SK-N-SH (cell line): ENCODE data around the gene KLF15. TPM values are rescaled to one million over a fixed set of nuclear protein-coding genes. Genes with fewer than 3 reads are reported as not detected.
"Not testable (repeated sequence)": the region's sequence is repeated elsewhere in the genome, so short reads cannot be mapped to it uniquely, and the experiment has no call there.

Experiments used
- CTCF ChIA-PET: fragments of 300-600, 350-600 bp; formaldehyde crosslinking; extraction: SDS; loops from one replicate; lab custom pipeline; 2021; lab: Yijun Ruan, JAX
- POLR2A ChIA-PET: fragments of 350-600 bp; sonication (Branson Sonifier 250); formaldehyde crosslinking; extraction: SDS; loops from one replicate; lab custom pipeline; 2020; ENCODE audit warnings: antibody characterized with exemption, inconsistent platforms; lab: Yijun Ruan, JAX
- DNase-seq: peaks from one replicate; pipeline ENCODE4 v3.0.0; 2012
- H2AFZ ChIP-seq: fragments of 200-600 bp; sonication (generic); 2 replicates; pipeline ENCODE4 v1.8.1; 2016; ENCODE audit warnings: antibody characterized with exemption, mild to moderate bottlenecking, low read depth
- H3F3A ChIP-seq: fragments of 200-600 bp; sonication (generic); replicated peaks from 2 replicates; pipeline ENCODE3; 2016; ENCODE audit warnings: antibody characterized with exemption, mild to moderate bottlenecking; ENCODE audit not compliant: insufficient read depth
- H3K27ac ChIP-seq, 2 experiments: fragments of 200-500 bp in 1 of 2; fragments of 200-600 bp in 1 of 2; sonication (Bioruptor generic) in 1 of 2; sonication (generic), shearing (Covaris generic) in 1 of 2; 2 replicates each; pipeline versions ENCODE4 v1.5.1 to v1.6.1; 2014 to 2016; ENCODE audit warnings: low read depth in 2 of 2, inconsistent platforms in 1 of 2, low read length in 1 of 2, mild to moderate bottlenecking in 1 of 2, mixed read lengths in 1 of 2
- H3K27me3 ChIP-seq: fragments of 200-600 bp; sonication (generic), shearing (Covaris generic); 2 replicates; pipeline ENCODE4 v1.6.1; 2016; ENCODE audit warnings: mixed run types; ENCODE audit not compliant: insufficient read depth
- H3K36me3 ChIP-seq, 2 experiments: fragments of 200-500 bp in 1 of 2; fragments of 200-600 bp in 1 of 2; sonication (Bioruptor generic) in 1 of 2; sonication (generic) in 1 of 2; replicated peaks in 1 of 2; 2 replicates each; pipeline versions ENCODE3 to v1.5.1; 2014 to 2016; ENCODE audit warnings: low read length in 1 of 2, mild to moderate bottlenecking in 1 of 2; ENCODE audit not compliant: insufficient read depth in 2 of 2, control insufficient read depth in 1 of 2
- H3K4me1 ChIP-seq, 2 experiments: fragments of 200-500 bp in 1 of 2; fragments of 200-600 bp in 1 of 2; sonication (Bioruptor generic) in 1 of 2; sonication (generic), shearing (Covaris generic) in 1 of 2; 2 replicates each; pipeline versions ENCODE4 v1.5.1 to v1.6.1; 2014 to 2016; ENCODE audit warnings: low read depth in 1 of 2, low read length in 1 of 2, mixed run types in 1 of 2; ENCODE audit not compliant: insufficient read depth in 2 of 2, control insufficient read depth in 1 of 2
- H3K4me2 ChIP-seq: fragments of 200-600 bp; sonication (generic), shearing (Covaris generic); 2 replicates; pipeline ENCODE4 v1.6.1; 2017; ENCODE audit warnings: mixed run types
- H3K4me3 ChIP-seq, 2 experiments: fragments of 200-500 bp in 1 of 2; fragments of 200-600 bp in 1 of 2; sonication (Bioruptor generic) in 1 of 2; sonication (generic), shearing (Covaris generic) in 1 of 2; 2 replicates each; pipeline versions ENCODE4 v1.5.1 to v1.8.1; 2014 to 2016; ENCODE audit warnings: low read depth in 2 of 2, inconsistent platforms in 1 of 2, low read length in 1 of 2, mild to moderate bottlenecking in 1 of 2, mixed read lengths in 1 of 2, moderate library complexity in 1 of 2
- H3K79me2 ChIP-seq: fragments of 200-600 bp; sonication (generic); 2 replicates; pipeline ENCODE4 v1.8.1; 2017; ENCODE audit warnings: mild to moderate bottlenecking; ENCODE audit not compliant: insufficient read depth
- H3K9ac ChIP-seq: fragments of 200-600 bp; sonication (generic); 2 replicates; pipeline ENCODE4 v1.6.1; 2017; ENCODE audit warnings: mixed run types
- H3K9me2 ChIP-seq: fragments of 200-600 bp; sonication (generic); 2 replicates; pipeline ENCODE4 v1.6.1; 2017; ENCODE audit warnings: mixed run types
- H3K9me3 ChIP-seq: fragments of 200-600 bp; sonication (generic); 2 replicates; pipeline ENCODE4 v1.6.1; 2017; ENCODE audit warnings: mixed run types, mild to moderate bottlenecking, moderate library complexity
- H4K20me1 ChIP-seq: fragments of 200-600 bp; sonication (generic); 2 replicates; pipeline ENCODE4 v1.6.1; 2017; ENCODE audit warnings: mild to moderate bottlenecking, mixed run types; ENCODE audit not compliant: insufficient read depth
- CHD2 ChIP-seq: fragments of 150-350 bp; IDR thresholded peaks from 2 replicates; pipeline ENCODE4 v1.6.1; 2018; ENCODE audit warnings: low read length; ENCODE audit not compliant: partially characterized antibody
- CTCF ChIP-seq: fragments of 200-600 bp; sonication (generic); IDR thresholded peaks from 2 replicates; pipeline ENCODE4 v1.6.1; 2017; ENCODE audit warnings: antibody characterized with exemption, mild to moderate bottlenecking, moderate library complexity
- FOXM1 ChIP-seq: IDR thresholded peaks from 2 replicates; pipeline ENCODE4 v1.4.0; 2012; ENCODE audit warnings: low read depth, mild to moderate bottlenecking
- IRF3 ChIP-seq: fragments of 150-350 bp; IDR thresholded peaks from 2 replicates; pipeline ENCODE4 v1.6.1; 2016; ENCODE audit warnings: mild to moderate bottlenecking, low read depth, low read length
- JUND ChIP-seq: IDR thresholded peaks from 2 replicates; pipeline ENCODE4 v1.4.0; 2012
- MEF2A ChIP-seq: IDR thresholded peaks from 2 replicates; pipeline ENCODE4 v1.4.0; 2012; ENCODE audit warnings: low read depth, borderline replicate concordance
- MXI1 ChIP-seq: IDR thresholded peaks from 2 replicates; pipeline ENCODE4 v1.6.1; 2012; ENCODE audit warnings: mild to moderate bottlenecking, low read depth, low read length, improper control_type of control experiment
- NFIC ChIP-seq: IDR thresholded peaks from 2 replicates; pipeline ENCODE4 v1.4.0; 2012; ENCODE audit warnings: borderline replicate concordance
- RFX5 ChIP-seq: IDR thresholded peaks from 2 replicates; pipeline ENCODE4 v1.6.1; 2012; ENCODE audit warnings: mild to moderate bottlenecking, improper control_type of control experiment, low read length
- RXRA ChIP-seq: IDR thresholded peaks from 2 replicates; pipeline ENCODE4 v1.4.0; 2012; ENCODE audit warnings: low read depth, mild to moderate bottlenecking, borderline replicate concordance
- SIN3A ChIP-seq: IDR thresholded peaks from 2 replicates; pipeline ENCODE4 v1.6.1; 2012; ENCODE audit warnings: low read depth, mild to moderate bottlenecking, low read length, moderate library complexity, borderline replicate concordance
- TAF1 ChIP-seq: IDR thresholded peaks from 2 replicates; pipeline ENCODE4 v1.6.1; 2012; ENCODE audit warnings: low read depth, mild to moderate bottlenecking, low read length, moderate library complexity, borderline replicate concordance
- TEAD4 ChIP-seq: IDR thresholded peaks from 2 replicates; pipeline ENCODE4 v1.4.0; 2012; ENCODE audit warnings: mild to moderate bottlenecking, borderline replicate concordance; ENCODE audit not compliant: insufficient read depth
- WGBS: methylation state at CpG from one replicate; pipeline ENCODE4 v1.1.6; 2017; ENCODE audit warnings: low lambda C conversion rate; 5-methylcytosine and 5-hydroxymethylcytosine counted together
- polyA plus RNA-seq, 3 experiments: library from polyadenylated mRNA; depleted of rRNA; stranded (reverse); fragments of >200 nt; gene quantifications; 2 replicates each; pipeline ENCODE4 v1.2.3, GENCODE V29; 2012
- TF ChIP-seq, protein P1 (sequence below): IDR thresholded peaks from 2 replicates; pipeline ENCODE4 v1.4.0; 2012; ENCODE audit warnings: low read depth, borderline replicate concordance
- TF ChIP-seq, protein P2 (sequence below): IDR thresholded peaks from 2 replicates; pipeline ENCODE4; 2012
- TF ChIP-seq, protein P3 (sequence below): IDR thresholded peaks from 2 replicates; pipeline ENCODE4 v1.4.0; 2012; ENCODE audit warnings: low read depth, borderline replicate concordance

Gene KLF15
- polyA plus RNA-seq, 1 of the 3 experiments (the other 2 are of a cell fraction), result 0.28 TPM

DNA sequence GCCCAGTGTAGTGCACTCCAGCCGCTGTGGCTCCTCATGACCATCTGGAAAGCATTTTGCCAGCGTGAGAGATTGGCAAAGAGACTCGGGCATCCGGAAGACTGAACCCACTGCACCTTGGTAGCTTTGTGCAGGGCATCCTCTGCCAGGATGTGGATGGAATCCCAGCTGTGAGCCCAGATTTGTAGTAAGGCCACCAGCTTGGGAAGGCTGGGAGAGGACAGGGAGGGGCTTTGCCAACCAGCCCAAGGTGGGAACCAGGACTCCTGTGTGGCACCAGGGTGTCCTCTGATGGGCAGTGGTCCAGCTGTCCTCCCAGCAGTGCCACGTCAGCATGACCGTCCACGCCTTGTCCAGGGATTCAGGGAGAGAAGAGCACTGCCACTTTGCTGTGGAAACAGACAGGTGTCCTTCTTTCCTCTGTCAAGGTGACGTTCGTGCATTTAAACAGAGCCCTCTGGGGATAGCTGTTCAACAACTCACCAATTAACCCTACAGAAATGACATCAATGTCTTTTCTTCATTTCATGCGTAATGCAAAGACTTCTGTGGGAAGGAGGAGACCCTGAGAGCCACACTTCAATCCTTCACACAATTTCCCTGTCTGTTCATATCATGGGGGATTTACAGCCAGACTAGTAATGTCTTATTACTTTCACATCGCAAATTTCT, 19.1 kb downstream of the KLF15 start:
- no peak overlapping the region for H3K27ac ChIP-seq
- DNase-seq, result no peak
- no peak for TF ChIP-seq SIN3A
- TF ChIP-seq, protein P1, sequence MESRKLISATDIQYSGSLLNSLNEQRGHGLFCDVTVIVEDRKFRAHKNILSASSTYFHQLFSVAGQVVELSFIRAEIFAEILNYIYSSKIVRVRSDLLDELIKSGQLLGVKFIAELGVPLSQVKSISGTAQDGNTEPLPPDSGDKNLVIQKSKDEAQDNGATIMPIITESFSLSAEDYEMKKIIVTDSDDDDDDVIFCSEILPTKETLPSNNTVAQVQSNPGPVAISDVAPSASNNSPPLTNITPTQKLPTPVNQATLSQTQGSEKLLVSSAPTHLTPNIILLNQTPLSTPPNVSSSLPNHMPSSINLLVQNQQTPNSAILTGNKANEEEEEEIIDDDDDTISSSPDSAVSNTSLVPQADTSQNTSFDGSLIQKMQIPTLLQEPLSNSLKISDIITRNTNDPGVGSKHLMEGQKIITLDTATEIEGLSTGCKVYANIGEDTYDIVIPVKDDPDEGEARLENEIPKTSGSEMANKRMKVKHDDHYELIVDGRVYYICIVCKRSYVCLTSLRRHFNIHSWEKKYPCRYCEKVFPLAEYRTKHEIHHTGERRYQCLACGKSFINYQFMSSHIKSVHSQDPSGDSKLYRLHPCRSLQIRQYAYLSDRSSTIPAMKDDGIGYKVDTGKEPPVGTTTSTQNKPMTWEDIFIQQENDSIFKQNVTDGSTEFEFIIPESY, result no peak
- no peak for TF ChIP-seq CTCF
- TF ChIP-seq, protein P2, sequence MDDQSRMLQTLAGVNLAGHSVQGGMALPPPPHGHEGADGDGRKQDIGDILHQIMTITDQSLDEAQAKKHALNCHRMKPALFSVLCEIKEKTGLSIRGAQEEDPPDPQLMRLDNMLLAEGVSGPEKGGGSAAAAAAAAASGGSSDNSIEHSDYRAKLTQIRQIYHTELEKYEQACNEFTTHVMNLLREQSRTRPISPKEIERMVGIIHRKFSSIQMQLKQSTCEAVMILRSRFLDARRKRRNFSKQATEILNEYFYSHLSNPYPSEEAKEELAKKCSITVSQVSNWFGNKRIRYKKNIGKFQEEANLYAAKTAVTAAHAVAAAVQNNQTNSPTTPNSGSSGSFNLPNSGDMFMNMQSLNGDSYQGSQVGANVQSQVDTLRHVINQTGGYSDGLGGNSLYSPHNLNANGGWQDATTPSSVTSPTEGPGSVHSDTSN, result no peak
- TF ChIP-seq IRF3, result no peak
- TF ChIP-seq FOXM1, result no peak
- no peak for TF ChIP-seq MXI1
- TF ChIP-seq TEAD4, result no peak
- no peak for TF ChIP-seq RFX5
- TF ChIP-seq RXRA, result no peak
- TF ChIP-seq TAF1, result no peak
- no peak for TF ChIP-seq JUND
- no peak for TF ChIP-seq CHD2
- no peak for TF ChIP-seq NFIC
- TF ChIP-seq, protein P3, sequence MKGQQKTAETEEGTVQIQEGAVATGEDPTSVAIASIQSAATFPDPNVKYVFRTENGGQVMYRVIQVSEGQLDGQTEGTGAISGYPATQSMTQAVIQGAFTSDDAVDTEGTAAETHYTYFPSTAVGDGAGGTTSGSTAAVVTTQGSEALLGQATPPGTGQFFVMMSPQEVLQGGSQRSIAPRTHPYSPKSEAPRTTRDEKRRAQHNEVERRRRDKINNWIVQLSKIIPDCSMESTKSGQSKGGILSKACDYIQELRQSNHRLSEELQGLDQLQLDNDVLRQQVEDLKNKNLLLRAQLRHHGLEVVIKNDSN, result no peak
- TF ChIP-seq MEF2A, result no peak
- H3F3A ChIP-seq, result no peaks in the 10 kb centered on the region
- no peaks in the 10 kb centered on the region for H3K79me2 ChIP-seq
- H3K4me3 ChIP-seq, result no peak overlapping the region
- no peaks in the 10 kb centered on the region for H4K20me1 ChIP-seq
- H3K9me3 ChIP-seq, result no peaks in the 10 kb centered on the region
- H3K9ac ChIP-seq, result no peak overlapping the region
- CTCF ChIA-PET, result interaction anchor here (0.9 to 1.4 kb wide), 4 partner anchors 19 to 125 kb away, joined by 3 to 4 read pairs (median 4); no protein-coding TSS in a partner anchor
- no peaks in the 10 kb centered on the region for H3K27me3 ChIP-seq
- peaks cover 0 to 9% of the 10 kb centered on the region in 2 experiments; a peak in 1 of 4 replicates for H3K4me1 ChIP-seq
- H2AFZ ChIP-seq, result no peak overlapping the region
- no peaks in the 10 kb centered on the region for H3K36me3 ChIP-seq
- no peaks in the 10 kb centered on the region for H3K9me2 ChIP-seq
- no peak overlapping the region for H3K4me2 ChIP-seq
- POLR2A ChIA-PET, result no interaction called here
- 50% methylated on average over 9 of the region's 11 CpGs for WGBS

GRCh38 chr3:126331812-126332336, 25.3 kb downstream of the KLF15 start:
- H3K4me2 ChIP-seq, H3K79me2 ChIP-seq, H3K9me3 ChIP-seq, H3K4me3 ChIP-seq, H3F3A ChIP-seq, H4K20me1 ChIP-seq, H3K9ac ChIP-seq, H3K9me2 ChIP-seq, H3K36me3 ChIP-seq, CTCF ChIA-PET, H3K4me1 ChIP-seq, H2AFZ ChIP-seq, DNase-seq, H3K27ac ChIP-seq, H3K27me3 ChIP-seq, POLR2A ChIA-PET: not testable (repeated sequence)
- 32% methylated on average over 5 of the region's 15 CpGs for WGBS
